Activated CD4-positive, alpha-beta T cell treated with anti-CD3 and anti-CD28 coated beads for 24 hours (primary cell): ENCODE data around the gene PRICKLE2.

Experiments
- DNase-seq, 2 donors: peaks; one replicate each; pipeline ENCODE4 v3.0.0-alpha.2; 2020; ENCODE audit warnings: low read depth in 2 of 2

Gene PRICKLE2

DNA sequence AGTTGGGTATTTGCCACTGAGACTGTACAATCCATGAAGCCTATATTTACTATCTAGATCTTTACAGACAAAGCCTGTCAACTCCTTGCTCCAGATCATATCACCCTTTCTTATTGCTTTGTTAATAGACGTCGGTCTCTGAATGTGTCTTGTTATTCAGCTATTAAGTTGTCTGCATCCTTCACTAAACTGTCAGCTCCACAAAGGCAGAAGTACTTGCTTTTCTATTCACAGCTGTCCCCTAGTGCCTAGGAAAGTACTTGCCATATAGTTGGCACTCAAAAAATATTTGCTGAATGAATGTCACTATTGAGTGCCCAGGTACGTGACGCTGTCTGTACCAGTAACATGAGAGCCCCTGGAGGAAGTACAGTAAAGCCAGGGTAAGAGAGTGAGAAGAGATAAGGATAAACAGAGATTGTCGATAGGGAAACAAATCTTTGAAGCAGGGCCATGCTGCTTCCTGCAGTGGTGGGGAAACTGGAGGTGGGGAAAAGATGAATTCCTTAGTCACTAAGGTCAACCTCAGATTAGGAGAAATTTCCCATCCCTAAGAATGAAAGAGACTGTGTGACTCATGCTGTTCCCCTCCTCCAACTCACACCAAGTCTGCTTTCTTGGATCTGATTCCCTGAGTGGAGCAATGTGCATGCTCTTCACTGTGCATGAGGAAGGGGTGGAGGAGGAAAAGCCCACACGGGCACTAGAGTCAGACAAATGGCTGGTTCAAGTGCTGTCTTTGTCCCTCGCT, 36.3 kb downstream of the PRICKLE2 start:
- DNase-seq = no peak

DNA sequence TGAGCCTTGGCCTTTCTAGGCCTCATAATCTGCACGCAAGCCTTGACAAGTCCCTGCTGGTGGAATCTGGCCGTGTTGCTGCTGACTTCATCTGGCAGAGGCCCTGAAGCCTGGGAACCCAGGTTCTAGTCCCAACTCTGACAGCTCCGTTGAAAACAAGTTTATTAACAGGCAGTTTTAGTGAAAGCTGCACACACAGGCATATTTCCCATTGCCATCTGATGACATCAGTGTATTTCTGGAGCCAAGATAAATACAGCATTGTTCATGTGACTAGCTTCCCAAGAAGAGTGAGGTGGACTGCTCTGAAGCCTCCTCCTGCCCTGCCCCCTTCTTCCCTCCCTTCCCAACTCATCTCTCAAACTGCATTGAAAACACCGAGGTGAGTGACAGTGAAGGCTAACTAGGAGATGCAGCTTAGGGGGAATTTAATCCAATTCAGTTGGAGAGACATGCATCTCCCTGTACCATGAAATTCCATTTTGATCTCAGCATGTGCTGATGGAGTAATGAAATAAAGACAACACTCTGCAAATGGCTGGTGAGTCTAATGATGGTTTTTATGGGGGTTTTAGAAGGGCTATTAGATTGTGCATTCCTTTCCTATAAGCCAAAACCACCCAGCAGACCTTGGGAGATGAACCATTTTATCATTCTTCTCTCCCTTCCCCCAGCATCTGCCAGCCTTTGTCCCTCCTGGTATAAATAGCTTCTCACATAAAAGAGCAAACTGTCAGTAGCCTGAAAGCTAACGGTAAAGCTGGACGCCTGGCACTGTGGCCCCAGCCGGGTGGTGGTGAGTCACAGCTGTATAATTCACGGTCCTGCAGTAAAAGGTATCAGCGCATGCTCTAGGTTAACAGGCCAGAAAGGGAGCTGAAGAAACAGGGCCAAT, 38.0 kb downstream of the PRICKLE2 start:
- no peak for DNase-seq

DNA sequence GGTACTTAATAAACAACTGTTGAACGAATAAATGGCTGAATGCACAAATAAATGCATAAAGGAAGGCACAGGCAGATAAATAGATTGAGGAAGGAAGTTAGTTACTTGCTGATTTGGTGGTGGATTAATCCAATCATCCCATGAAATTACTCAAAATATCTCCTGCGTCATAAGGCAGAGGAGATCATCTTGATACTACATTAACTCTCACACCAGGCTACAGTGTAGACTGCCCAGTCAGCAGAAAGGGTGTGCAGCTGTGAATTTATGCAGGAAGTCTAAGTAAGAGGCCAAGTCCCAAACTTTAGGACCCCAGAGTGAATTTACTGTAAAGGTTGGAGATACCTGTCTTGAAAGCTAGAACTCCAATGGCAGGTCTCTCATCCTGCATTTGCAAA, 38.6 kb downstream of the PRICKLE2 start:
- no peak for DNase-seq

DNA sequence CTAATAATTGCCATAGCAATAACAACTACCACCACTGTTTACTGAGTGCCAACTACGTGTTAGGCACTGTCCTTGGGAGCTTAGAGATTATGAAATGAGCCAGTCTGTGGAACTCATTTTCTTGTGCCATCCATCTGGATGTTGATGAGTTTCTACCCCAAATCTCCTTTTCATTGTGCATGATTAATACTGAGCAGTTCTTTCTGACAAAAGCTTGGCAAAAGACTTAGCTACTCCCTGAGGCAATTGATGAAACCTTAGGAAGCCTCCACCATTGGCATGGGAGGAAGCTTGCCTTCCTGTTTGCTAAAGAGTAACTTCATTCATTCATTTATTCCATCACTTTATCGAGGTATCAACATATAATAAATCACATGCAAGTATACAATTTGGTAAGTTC, 39.8 kb downstream of the PRICKLE2 start:
- no peak for DNase-seq

DNA sequence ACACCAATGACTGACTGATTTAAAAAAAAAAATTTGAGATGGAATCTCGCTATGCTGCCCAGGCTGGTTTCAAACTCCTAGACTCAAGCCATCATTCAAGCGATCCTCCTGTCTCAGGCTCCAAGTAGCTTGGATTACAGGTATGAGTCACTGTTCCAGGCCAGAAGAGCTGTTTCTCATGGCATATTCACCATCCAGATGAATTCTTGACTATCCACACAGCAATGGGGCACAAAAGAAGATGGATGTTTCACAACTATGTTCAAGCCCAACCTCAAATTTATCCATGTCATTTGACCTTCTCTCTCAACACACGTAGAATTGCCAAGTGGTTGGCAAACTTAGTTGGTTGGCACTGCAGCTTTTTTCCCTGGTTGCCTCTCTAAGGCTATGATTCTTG, 40.6 kb downstream of the PRICKLE2 start:
- DNase-seq = no peak

DNA sequence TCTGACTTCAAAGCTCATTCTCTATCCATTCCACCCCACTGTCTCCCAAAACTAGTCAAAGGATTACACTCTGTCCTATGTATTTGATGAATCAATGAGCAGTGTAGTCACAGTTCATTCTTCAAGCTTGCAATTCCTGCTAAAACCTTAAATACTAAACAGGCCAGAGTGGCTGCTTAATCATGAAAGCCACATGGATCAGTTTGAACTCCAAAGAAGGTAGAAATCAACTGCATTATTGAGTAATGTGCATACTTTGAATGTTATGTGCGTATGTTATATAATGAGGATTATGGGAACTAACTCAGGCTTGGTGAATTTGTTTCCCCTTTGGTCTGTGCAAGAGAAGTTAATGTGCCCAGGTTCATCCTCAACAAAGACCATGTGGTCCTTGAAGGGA, 45.4 kb downstream of the PRICKLE2 start:
- no peak for DNase-seq

GRCh38 chr3:64179249-64179648, 46.0 kb downstream of the PRICKLE2 start:
- DNase-seq = no peak

- no peak for DNase-seq
Measured at GRCh38 chr3:64178419-64178818, 46.8 kb downstream of the PRICKLE2 start.

DNA sequence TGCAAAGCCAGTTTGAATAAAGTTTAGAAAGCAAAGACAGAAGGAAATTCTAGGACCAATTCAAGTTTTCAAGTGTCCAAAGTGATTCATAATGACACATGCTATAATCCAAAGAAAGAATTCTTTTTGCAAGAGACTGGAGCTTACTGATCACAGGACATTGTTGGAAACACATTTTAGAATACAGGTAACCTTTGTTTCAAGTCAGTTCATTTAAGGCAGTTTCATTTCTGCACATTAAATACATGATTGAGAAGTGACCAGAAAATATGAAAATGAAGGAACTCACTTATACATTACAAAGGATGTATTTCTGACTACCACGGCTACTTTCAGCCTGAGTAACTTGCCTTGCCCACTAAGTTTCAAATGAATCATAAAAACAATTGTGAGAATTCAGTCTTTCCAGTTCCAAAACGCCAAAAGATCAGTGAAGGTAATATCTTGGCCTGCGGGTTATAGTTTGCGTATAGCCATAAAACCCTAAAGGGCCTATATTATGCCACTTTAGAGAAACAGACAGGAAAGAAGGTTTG, 48.7 kb downstream of the PRICKLE2 start:
- DNase-seq = no peak

- DNase-seq = no peak
Measured at GRCh38 chr3:64174328-64174727, 50.9 kb downstream of the PRICKLE2 start.

- no peak for DNase-seq
Measured at GRCh38 chr3:64173563-64173962, 51.7 kb downstream of the PRICKLE2 start.

GRCh38 chr3:64170270-64170669, 55.0 kb downstream of the PRICKLE2 start:
- DNase-seq = no peak

DNA sequence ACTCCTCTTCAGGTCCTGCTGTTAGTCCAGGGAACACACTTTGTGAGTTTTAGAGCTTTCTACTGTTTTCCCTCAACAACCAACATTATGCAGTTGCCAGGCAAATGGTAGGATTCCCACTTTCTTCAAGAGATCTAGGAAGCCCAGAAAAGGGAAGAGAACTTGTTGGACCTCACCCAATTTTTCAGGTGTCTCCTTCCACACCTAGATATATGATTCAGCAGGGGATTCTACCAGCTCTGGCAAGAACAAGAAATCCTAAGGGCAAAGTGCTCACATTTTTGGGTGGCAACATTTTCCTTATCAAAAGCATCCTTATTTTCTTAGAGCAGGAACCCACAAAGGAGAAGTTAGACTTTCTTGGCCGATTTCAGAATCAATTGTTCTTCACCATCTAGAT, 57.4 kb downstream of the PRICKLE2 start:
- no peak for DNase-seq

GRCh38 chr3:64167351-64167750, 57.9 kb downstream of the PRICKLE2 start:
- DNase-seq = no peak

DNA sequence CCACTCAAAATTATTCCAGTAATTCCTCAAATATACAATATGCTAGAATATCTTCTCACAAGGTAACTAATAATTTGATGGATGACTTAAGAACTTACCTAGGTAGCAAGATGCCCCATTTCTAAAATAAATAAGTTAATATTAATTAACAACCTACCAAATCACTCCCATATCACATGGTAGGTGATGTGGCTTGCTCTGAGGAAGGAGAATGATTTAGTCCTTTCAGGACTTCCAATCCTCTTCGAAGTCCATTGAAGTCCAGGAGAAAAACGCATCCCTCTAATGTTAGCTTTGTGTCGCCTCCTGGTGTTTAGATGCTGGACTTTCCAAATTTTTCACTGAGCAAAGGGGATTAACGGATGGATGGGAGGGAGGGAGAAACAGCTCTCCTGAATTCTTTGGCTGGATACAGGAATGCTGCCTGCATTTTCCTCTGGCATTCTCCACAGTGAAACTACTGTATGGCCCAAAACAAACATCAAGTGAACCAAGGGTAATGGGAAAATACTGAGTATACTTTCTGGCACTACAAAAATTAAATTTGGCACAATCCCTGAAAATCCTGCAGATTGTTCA, 58.6 kb downstream of the PRICKLE2 start:
- no peak for DNase-seq

GRCh38 chr3:64164349-64164748, 60.9 kb downstream of the PRICKLE2 start:
- DNase-seq = no peak

DNA sequence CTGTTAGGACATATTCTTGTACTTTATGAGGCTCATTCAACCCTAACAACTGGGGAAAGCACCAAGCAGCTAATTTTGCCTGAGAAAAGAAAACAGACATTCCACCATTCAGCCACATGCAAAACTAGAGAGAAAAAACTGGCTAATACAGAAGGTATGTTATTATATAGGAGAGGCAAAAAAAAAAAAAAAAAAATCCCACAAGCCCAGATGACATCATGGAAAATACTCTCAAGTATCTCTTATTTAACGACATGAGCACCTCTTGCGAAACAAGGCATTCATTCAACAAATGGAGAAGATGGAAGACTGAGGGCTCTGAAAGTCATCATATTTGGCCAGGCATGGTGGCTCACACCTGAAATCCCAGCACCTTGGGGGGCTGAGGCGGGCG, 61.5 kb downstream of the PRICKLE2 start:
- no peak for DNase-seq

DNA sequence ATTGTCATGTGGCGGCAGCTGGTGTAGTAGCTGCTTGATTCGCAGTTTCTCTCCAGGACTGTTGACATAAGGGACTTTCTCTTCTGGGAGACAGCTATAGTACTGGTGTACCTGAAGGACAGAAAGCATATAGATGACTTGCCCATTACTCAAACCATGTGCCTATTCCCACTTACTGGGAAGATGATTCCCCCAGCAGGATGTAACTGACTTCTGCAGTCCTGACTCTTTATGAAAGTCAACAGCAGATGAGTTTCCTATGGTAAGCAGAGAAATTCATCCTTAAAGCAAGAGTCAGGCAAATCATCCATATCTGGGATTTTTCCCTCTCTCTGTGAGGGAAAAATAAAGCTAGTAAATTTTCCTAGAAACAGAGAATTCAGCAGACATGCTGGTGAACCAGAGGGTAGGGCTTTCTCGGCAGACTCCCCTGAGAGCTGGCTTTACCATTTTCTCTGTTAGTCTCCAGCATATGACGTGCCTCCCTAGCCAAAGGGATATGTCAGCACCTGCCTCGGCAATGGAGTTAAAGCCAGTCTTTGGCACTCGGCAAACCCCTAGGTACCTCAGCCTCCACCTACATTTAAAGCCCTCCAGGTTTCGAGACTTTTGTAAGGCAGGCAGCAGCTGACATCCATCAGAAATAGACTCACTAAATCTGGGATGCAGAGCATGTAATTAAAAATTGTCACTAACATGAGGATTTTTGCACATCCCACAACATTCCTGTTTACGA, 62.1 kb downstream of the PRICKLE2 start:
- no peak for DNase-seq

GRCh38 chr3:64161481-64161952, 63.7 kb downstream of the PRICKLE2 start:
- DNase-seq = no peak

DNA sequence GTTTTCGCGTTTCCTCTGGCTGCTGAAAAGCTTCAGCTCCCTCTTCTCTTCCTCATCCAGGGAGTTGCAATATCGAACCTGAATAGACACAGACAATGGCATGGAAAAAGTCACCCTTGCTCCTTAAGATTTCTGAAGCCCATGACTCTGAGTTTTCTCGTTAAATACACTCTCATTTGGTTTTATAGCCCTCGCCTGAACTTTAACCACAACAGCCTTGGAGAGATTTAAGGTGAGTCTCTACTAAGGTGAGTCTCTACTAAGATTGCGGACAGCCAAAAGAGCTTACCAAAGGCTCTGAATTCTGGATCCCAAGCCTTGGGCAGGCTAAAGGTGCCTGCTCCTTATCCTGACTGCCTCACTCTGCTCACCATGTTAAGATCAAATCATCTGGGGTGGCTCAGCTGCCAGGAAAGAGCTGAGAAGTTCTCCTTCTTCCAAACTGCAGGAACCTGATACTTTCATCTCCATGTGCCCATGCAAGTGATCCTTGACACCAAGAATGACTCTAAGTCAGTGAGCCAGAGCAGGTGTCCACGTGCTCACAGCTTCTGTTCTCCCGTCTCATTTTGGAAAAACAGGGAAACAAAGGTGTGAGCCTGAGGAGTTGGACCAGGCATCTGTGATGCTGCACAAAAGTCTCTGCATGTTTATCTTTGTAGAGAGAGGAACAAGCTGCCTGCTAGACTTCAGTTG, 65.1 kb downstream of the PRICKLE2 start:
- DNase-seq = no peak

DNA sequence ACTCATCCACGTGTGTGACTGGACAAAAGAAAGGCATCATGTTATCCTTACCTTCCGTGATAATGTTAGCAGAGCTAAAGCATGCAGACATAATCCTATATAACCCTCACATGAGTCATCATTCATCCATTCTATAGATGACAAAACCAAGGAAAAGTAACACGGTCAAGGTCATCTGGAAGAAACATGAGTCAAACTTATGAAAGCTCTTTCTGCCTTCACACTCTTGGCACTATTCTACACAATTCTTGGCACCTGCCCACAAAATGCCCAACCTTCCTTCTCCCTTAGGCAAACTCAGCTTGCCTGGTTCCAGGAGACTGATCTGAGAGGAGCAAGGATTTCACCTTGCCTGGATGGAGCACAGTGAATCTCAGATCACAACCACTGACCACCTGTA, 66.9 kb downstream of the PRICKLE2 start:
- no peak for DNase-seq
